Cerebellar cortex (tissue), 1 donor: Measurements from ENCODE around the gene FARS2.

Experiments
- DNase-seq: peaks from one replicate; pipeline ENCODE4 v3.0.0-alpha.2; 2015; ENCODE audit warnings: low spot score

The FARS2 gene

GRCh38 chr6:5378331-5378730, 117.0 kb downstream of the FARS2 start:
- peak; percentile 67 for DNase-seq

GRCh38 chr6:5379647-5380242, 118.4 kb downstream of the FARS2 start:
- DNase-seq: peak; percentile 18

- DNase-seq: no peak
These were observed 122.5 kb downstream of the FARS2 start for GRCh38 chr6:5383856-5384255.

DNA sequence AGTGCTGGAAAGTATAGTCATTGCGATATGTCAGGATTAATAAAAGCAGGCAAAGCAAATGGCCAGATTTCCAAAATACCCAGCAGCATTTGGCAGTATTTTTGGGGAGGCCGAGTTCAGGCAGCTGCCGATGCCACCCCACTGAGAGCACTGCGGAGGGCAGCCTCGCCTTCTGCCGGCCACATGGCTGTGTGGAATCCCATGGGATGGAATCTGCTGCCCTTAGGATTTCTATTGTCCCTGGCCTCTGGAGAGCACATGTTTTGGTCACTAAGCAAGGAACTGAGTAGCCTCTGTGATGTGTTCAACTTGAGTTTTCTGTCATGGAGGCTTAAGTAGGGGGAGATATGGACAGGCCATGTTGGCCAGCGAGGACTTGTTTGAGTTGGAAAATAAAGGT, 123.0 kb downstream of the FARS2 start:
- no peak for DNase-seq

DNA sequence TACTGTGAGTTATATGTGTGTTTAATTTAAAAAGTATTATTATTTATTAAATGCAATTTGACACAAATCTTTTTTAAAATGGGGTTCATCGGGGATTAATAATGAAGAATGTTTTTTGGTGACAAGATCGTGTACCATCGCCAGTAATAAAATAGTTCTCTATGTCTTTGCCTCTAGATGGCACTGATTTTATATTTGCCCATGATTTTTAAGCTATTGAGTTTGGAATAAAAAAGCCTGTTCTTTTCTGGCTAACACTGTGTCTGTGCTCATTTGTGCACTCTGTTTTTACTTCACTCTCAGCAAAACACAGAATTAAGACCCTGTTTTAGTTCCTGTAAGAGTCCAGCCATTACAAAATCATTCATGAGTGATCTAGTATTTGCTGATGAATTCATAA, 127.0 kb downstream of the FARS2 start:
- DNase-seq: no peak

DNA sequence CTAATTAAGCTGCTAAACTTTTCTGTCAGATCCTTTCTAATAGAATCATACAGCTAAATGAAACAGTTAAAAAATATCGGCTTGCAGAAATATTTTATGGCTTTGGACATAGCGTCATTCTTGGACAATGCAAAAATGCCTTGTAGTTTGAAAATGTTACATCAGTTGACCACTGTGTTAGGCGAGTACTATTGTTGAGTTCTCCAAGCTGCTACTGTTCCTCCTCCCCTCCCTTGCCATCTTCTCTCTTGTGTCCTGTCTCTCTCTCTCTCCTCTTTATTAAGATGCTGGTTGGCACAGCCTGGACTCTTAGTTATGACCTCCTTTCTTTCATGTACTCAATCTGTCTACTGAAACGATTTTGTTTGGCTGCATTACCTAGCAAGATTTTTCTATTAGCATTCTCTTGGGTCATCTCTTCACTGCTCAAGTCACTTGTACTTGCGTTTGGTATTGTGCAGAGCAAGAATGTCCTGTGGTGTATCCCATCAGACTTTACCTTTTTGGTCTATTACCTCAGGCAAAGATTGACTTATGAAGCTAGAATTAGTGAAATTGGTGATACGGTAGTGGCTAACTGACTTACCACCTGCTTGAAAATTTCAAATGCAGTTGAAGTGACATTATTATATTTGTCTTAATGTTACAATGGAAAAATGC, 127.9 kb downstream of the FARS2 start:
- DNase-seq: no peak

DNA sequence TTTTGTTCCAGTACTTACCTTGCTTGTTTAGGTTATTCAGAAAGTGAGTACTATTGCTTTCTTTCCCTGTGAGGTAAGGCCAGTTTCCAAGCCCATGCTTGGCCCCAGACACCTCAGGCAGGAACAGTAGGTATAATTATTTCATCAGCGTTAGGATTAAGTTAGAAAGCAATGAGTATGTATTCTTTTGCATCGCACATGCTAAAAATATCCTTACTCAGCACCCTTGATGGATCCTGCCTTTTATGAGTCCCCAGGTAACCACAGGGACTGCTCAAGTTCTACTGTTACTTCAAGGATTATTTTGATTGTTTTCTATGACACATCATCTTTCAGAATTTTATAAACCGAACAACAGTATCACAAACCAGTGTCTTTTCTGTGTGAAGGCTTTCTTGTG, 128.9 kb downstream of the FARS2 start:
- DNase-seq: no peak

GRCh38 chr6:5394280-5394679, 133.0 kb downstream of the FARS2 start:
- DNase-seq: no peak

DNA sequence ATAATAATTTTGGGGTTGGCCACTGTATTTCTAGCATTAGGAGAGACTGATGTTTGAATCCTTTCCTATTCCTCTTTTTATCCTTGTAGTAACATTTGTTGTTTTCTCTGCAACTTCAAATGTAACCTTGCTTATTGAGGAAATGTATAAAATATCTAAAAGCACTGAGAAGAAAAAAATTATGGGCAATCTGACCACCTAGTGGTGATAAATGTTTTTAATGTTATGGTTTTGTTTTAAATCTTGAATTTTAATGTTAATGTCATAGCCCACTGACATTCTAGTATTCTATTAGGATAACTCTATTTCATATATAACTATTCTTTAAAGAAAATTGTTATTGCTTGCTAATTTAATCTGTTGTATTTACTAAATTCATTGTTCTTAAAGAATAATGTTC, 134.4 kb downstream of the FARS2 start:
- no peak for DNase-seq

GRCh38 chr6:5398530-5398929, 137.2 kb downstream of the FARS2 start:
- no peak for DNase-seq

DNA sequence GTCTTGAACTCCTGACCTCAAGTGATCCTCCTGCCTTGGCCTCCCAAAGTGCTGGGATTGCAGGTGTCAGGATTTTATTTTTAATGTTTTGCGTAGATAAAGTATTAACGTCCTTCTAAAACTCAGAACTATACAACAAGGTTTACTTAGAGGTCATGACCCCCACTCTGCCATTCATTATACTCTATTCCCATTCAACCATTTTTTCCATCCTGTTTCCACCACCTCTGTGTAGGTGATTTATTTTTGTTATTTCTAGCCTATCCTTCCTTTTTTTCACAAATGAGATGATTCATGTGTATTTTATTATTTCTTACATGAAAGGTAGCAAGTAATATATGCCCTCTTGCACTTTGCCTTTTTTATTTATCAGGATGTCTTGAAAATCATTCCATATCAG, 138.1 kb downstream of the FARS2 start:
- no peak for DNase-seq

DNA sequence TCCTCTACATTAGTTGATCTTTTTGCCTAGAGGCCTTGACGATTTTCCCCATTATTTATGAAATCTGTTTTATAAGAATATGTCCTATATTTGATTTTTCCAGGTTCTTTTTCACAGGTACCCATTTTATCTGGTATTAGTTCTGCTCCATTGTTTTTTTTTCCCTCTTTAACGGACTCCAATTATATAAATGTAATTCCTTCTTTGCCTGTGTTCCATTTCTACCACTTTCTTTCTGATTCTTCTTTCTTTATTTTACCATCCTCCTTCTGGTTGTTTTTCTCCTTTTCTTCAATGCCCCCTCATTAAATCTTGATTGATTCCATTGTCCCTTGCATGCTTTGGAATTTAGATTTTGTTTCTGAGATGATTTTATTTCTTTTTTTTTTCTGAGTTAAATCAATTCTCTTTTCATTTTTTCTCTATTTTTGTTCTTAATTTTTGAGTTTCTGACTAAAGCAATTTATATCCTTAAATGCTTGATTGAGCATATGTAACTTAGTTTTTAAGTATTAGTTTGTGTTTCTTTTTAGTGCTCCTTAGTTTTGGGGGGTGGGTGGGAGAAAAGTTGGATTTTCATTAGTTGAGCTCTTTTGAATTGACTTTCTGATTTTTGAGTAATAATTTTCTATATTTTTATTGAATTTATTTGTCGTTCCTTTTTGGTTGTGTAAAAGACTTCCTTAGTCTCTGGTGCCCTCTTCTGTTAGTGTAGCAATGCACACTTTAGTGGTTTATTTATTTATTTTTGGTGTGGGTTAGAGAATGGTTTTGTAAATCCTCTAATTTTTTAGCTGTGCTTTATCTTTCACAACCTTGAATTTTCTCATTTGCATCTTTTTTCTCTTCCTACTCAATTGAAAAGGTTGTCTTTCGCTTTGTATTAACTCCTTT, 140.8 kb downstream of the FARS2 start:
- peak; percentile 5 for DNase-seq

DNA sequence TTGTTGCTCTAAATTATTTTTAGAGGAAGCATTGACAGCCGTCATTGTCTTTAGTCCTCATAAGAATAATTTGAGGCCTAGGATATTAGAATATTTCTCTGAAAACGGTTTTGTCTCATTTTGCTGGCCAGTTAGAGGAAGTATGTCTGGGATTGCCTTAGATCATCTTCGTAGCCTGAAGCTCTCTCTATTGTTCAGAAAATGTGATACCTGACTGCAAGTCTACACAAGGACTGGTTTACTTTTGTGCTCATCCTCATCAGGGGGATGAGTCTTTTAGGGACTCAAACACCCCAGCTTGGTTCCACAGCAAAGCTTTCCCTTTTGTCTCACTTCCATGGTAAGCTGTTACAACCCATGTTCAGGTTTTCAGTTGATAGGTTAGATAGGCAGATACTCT, 141.8 kb downstream of the FARS2 start:
- no peak for DNase-seq

- DNase-seq: no peak
These were observed 142.3 kb downstream of the FARS2 start for GRCh38 chr6:5403609-5404008.

- DNase-seq: no peak
These were observed 144.7 kb downstream of the FARS2 start for GRCh38 chr6:5405976-5406375.

DNA sequence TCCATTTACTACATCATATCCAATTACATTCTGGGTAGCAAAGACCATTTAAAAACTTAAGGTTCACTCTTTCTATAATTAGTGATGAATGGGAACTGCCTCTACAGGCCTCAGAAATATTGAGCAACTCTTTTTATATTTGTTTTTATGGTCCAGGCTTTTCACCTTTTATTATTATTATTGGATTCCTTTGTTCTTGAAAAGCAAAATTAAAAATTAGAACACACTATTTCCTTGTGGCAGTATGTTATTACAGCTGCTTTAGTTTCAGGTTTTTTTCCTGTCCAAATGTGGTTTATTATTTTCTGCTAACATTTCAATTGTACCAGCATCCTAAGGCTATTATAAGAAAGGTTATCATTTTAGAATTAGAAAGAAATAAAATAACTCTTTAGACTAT, 150.1 kb downstream of the FARS2 start:
- no peak for DNase-seq

DNA sequence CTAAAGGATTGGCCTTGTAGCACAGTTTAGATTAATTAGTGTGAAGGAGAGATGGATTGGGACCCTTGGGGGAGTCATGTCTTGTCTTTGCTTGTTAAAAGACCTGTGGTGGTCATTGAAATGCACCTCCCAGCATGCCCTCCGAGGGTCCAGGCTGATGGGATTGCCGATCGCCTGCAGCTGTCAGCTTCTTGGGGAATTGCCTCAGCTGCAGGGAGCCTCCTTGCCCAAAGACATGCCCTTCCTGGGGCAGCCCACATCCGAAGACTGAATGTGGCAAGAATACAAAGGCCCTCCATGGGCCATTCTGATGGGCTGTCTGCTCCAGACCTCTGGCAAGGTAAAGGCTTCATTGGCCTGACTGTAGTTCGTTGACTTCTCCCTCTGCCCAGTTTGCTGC, 150.7 kb downstream of the FARS2 start:
- no peak for DNase-seq

GRCh38 chr6:5412663-5413062, 151.3 kb downstream of the FARS2 start:
- no peak for DNase-seq

DNA sequence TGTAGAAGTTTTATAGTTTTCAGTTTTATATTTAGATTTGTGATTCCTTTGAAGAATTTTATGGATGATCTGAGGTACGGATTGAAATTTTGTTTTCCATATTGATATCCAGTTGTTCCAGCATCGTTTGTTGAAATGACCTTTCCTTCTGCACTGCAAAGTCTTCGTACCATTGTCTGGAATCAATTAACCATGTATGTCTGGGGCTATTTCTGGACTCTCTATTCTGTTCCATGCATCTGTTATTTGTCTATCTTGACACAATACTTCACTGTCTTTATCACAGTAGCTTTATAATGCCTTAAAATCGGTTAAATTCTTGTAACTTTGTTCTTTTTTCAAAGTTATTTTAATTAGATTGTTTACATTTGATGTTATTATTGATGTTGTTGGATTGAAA, 154.9 kb downstream of the FARS2 start:
- DNase-seq: no peak

- DNase-seq: peak; percentile 31
These were observed 161.1 kb downstream of the FARS2 start for GRCh38 chr6:5422321-5422915.

DNA sequence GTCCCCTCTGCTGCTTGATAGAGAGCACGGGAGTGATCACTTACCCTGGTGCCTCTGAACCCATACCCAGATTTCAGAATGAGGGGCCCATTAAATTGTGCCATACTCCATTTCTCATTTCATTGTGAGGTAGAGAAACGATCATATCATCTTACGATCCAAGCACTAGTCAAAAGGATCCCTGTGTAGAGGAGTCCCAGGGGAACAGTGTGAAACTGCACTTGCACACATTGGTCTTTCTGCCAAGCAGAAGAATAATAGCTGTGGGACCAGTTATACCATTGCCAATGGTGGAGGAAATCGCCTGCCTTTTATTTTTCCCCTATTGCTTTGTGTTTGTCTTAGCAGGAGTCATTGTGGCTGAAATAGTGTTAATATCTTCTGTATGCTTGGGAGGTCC, 161.9 kb downstream of the FARS2 start:
- no peak for DNase-seq

DNA sequence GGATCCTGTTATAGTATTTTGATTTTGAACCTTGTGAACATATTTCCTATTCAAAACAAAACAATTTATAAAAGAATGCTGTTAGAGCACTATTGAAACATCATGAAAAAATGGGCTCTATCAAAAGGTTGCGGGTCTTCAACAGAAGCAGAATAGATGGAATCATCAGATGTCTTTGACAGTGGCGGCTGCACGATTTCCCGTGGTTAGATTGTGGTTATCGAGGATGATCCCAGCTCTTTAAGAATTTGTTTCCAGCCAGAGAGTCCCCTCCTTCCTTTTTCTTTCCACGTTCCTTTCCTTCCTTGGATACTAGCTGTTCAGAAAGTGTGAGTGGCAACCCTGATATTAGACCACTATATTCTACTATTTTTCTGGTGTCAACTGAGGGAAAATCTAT, 163.4 kb downstream of the FARS2 start:
- no peak for DNase-seq

DNA sequence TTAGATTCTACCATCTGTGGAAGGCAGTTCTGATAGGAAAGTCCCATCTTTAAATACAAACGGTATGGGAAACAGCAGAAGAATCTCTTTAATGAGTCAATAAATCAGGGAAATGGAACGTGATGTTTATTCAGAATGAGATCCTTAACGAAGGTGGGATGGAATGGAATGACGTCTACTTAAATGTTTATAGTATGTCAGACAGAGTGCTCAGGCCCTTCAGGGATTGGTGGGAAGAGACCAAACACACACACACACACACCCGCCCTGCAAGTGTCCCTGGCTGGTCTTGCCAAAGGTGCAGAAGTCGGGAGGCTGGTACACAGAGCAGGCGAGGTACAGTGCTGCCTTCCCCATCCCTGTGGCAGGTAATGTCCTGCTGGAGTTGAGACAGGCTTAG, 164.0 kb downstream of the FARS2 start:
- no peak for DNase-seq
